ENCODE results near the gene ISG15.

ISG15 gene

GRCh38 chr1:1035291-1035943, 22.1 kb downstream of the ISG15 start:
- no peaks in the 10 kb centered on the region for H3K27me3 ChIP-seq (replicated peaks)
- in situ Hi-C loops (cut with HindIII; ENCODE audit: low pct_ligation_motif_present, low sequenced_read_pairs), result no loop called here
- no peak overlapping the region for H3K27ac ChIP-seq
- no peak overlapping the region for H3K4me3 ChIP-seq (ENCODE audit: low read depth, low read length)
- peak; percentile 17 for TF ChIP-seq CTCF (IDR thresholded peaks at IDR 0.05; ENCODE audit: low read depth, low read length, missing control alignments)
- no peak for DNase-seq
- peaks cover 9% of the 10 kb centered on the region for H3K36me3 ChIP-seq (replicated peaks)

- peaks cover 19% of the 10 kb centered on the region for H3K36me3 ChIP-seq (replicated peaks)
- in situ Hi-C loops (cut with HindIII; ENCODE audit: low pct_ligation_motif_present, low sequenced_read_pairs), result no loop called here
- no peak for DNase-seq
- no peak overlapping the region for H3K27ac ChIP-seq
- H3K27me3 ChIP-seq (replicated peaks), result no peaks in the 10 kb centered on the region
- TF ChIP-seq CTCF (IDR thresholded peaks at IDR 0.05; ENCODE audit: low read depth, low read length, missing control alignments), result no peak
- H3K4me3 ChIP-seq (ENCODE audit: low read depth, low read length), result no peak overlapping the region
These were observed 24.4 kb downstream of the ISG15 start for GRCh38 chr1:1037366-1038327.

- no peaks in the 10 kb centered on the region for H3K27me3 ChIP-seq (replicated peaks)
- no peak for DNase-seq
- peaks cover 22% of the 10 kb centered on the region for H3K36me3 ChIP-seq (replicated peaks)
- in situ Hi-C loops (cut with HindIII; ENCODE audit: low pct_ligation_motif_present, low sequenced_read_pairs), result no loop called here
- no peak for TF ChIP-seq CTCF (IDR thresholded peaks at IDR 0.05; ENCODE audit: low read depth, low read length, missing control alignments)
- H3K27ac ChIP-seq, result no peak overlapping the region
- no peak overlapping the region for H3K4me3 ChIP-seq (ENCODE audit: low read depth, low read length)
These were observed 25.4 kb downstream of the ISG15 start for GRCh38 chr1:1038694-1039093.

GRCh38 chr1:1039145-1039910, 26.0 kb downstream of the ISG15 start:
- H3K27ac ChIP-seq, result no peak overlapping the region
- H3K36me3 ChIP-seq (replicated peaks), result peaks cover 29% of the 10 kb centered on the region
- TF ChIP-seq CTCF (IDR thresholded peaks at IDR 0.05; ENCODE audit: low read depth, low read length, missing control alignments), result no peak
- H3K27me3 ChIP-seq (replicated peaks), result no peaks in the 10 kb centered on the region
- no peak for DNase-seq
- in situ Hi-C loops (cut with HindIII; ENCODE audit: low pct_ligation_motif_present, low sequenced_read_pairs), result no loop called here
- H3K4me3 ChIP-seq (ENCODE audit: low read depth, low read length), result no peak overlapping the region

- peaks cover 37% of the 10 kb centered on the region for H3K36me3 ChIP-seq (replicated peaks)
- in situ Hi-C loops (cut with HindIII; ENCODE audit: low pct_ligation_motif_present, low sequenced_read_pairs), result no loop called here
- H3K27ac ChIP-seq, result no peak overlapping the region
- TF ChIP-seq CTCF (IDR thresholded peaks at IDR 0.05; ENCODE audit: low read depth, low read length, missing control alignments), result peak; percentile 14
- H3K4me3 ChIP-seq (ENCODE audit: low read depth, low read length), result peak overlapping the region; percentile 43
- H3K27me3 ChIP-seq (replicated peaks), result no peaks in the 10 kb centered on the region
- DNase-seq, result peak; percentile 65
These were observed 27.0 kb downstream of the ISG15 start for GRCh38 chr1:1040004-1040991.
